H9 (cell line): ENCODE results near the gene FGA. TPM values are rescaled to one million over a fixed set of nuclear protein-coding genes. Genes with fewer than 3 reads are reported as not detected.

Experiments used
- DNase-seq: peaks from one replicate; pipeline ENCODE4 v3.0.0-alpha.2; 2017
- H2AFZ ChIP-seq: one replicate; pipeline ENCODE4 v1.6.1; 2013; ENCODE audit warnings: mild to moderate bottlenecking, low read length, control low read depth, moderate library complexity
- H2AK5ac ChIP-seq: 2 replicates; pipeline ENCODE4 v1.6.1; 2013; ENCODE audit warnings: low read length, control low read depth, mixed read lengths; ENCODE audit not compliant: insufficient read length
- H2BK120ac ChIP-seq: one replicate; pipeline ENCODE4 v1.6.1; 2013; ENCODE audit warnings: low read depth, mild to moderate bottlenecking, low read length, control low read depth, inconsistent platforms; ENCODE audit not compliant: poor library complexity, severe bottlenecking
- H2BK12ac ChIP-seq: 2 replicates; pipeline ENCODE4 v1.6.1; 2013; ENCODE audit warnings: low read length, control low read depth, mixed read lengths, low read depth; ENCODE audit not compliant: insufficient read length
- H2BK15ac ChIP-seq: 2 replicates; pipeline ENCODE4 v1.6.1; 2013; ENCODE audit warnings: low read depth, low read length, control low read depth
- H2BK20ac ChIP-seq: one replicate; pipeline ENCODE4 v1.6.1; 2013; ENCODE audit warnings: low read depth, mild to moderate bottlenecking, low read length, control low read depth, inconsistent platforms; ENCODE audit not compliant: poor library complexity, severe bottlenecking
- H2BK5ac ChIP-seq: 2 replicates; pipeline ENCODE4 v1.6.1; 2013; ENCODE audit warnings: low read length, control low read depth, mixed read lengths; ENCODE audit not compliant: insufficient read length
- H3K14ac ChIP-seq: 2 replicates; pipeline ENCODE4 v1.6.1; 2013; ENCODE audit warnings: low read length, control low read depth; ENCODE audit not compliant: insufficient read depth
- H3K18ac ChIP-seq: 2 replicates; pipeline ENCODE4 v1.6.1; 2013; ENCODE audit warnings: low read depth, mild to moderate bottlenecking, mixed read lengths, low read length, control low read depth; ENCODE audit not compliant: insufficient read length
- H3K23ac ChIP-seq: 2 replicates; pipeline ENCODE4 v1.6.1; 2013; ENCODE audit warnings: low read length, control low read depth, mixed read lengths, low read depth; ENCODE audit not compliant: insufficient read length
- H3K23me2 ChIP-seq: 2 replicates; pipeline ENCODE4 v1.6.1; 2013; ENCODE audit warnings: low read depth, mild to moderate bottlenecking, mixed read lengths, low read length, control low read depth; ENCODE audit not compliant: insufficient read length, poor library complexity, severe bottlenecking
- H3K27ac ChIP-seq: 2 replicates; pipeline ENCODE4 v1.5.1; 2013; ENCODE audit warnings: low read length, control low read depth, mixed read lengths, low read depth; ENCODE audit not compliant: insufficient read length
- H3K27me3 ChIP-seq: 2 replicates; pipeline ENCODE4 v1.6.1; 2013; ENCODE audit warnings: low read length, control low read depth, inconsistent platforms; ENCODE audit not compliant: insufficient read depth
- H3K4ac ChIP-seq: 2 replicates; pipeline ENCODE4 v1.6.1; 2013; ENCODE audit warnings: low read depth, mild to moderate bottlenecking, control low read depth, inconsistent platforms, low read length, moderate library complexity
- H3K4me1 ChIP-seq: 2 replicates; pipeline ENCODE4 v1.6.1; 2013; ENCODE audit warnings: low read length, control low read depth, inconsistent platforms; ENCODE audit not compliant: insufficient read depth
- H3K4me2 ChIP-seq: 2 replicates; pipeline ENCODE4 v1.6.1; 2013; ENCODE audit warnings: low read length, control low read depth, mixed read lengths; ENCODE audit not compliant: insufficient read length, insufficient read depth
- H3K56ac ChIP-seq: 2 replicates; pipeline ENCODE4 v1.6.1; 2013; ENCODE audit warnings: low read depth, mild to moderate bottlenecking, mixed read lengths, low read length, control low read depth; ENCODE audit not compliant: insufficient read length
- H3K79me1 ChIP-seq: 2 replicates; pipeline ENCODE4 v1.6.1; 2013; ENCODE audit warnings: low read depth, mild to moderate bottlenecking, moderate library complexity, low read length, control low read depth, inconsistent platforms; ENCODE audit not compliant: insufficient read depth, poor library complexity, severe bottlenecking
- H3K79me2 ChIP-seq: 2 replicates; pipeline ENCODE4 v1.6.1; 2013; ENCODE audit warnings: low read length, control low read depth, inconsistent platforms; ENCODE audit not compliant: insufficient read depth
- H3K9ac ChIP-seq: 2 replicates; pipeline ENCODE4 v1.6.1; 2013; ENCODE audit warnings: low read length, control low read depth, mixed read lengths; ENCODE audit not compliant: insufficient read length; ENCODE audit errors: extremely low read depth
- H3K9me3 ChIP-seq: one replicate; pipeline ENCODE4 v1.6.1; 2013; ENCODE audit warnings: low read depth, low read length, inconsistent platforms; ENCODE audit not compliant: control insufficient read depth
- H3T11ph ChIP-seq: one replicate; pipeline ENCODE4 v1.6.1; 2013; ENCODE audit warnings: mild to moderate bottlenecking, low read length, control low read depth, inconsistent platforms
- H4K20me1 ChIP-seq: one replicate; pipeline ENCODE4 v1.6.1; 2013; ENCODE audit not compliant: control insufficient read depth, insufficient read length, insufficient read depth
- H4K5ac ChIP-seq: 2 replicates; pipeline ENCODE4 v1.6.1; 2013; ENCODE audit warnings: low read depth, mild to moderate bottlenecking, mixed read lengths, low read length, control low read depth; ENCODE audit not compliant: insufficient read length
- H4K8ac ChIP-seq: replicated peaks from 2 replicates; pipeline ENCODE4 v1.6.1; 2013; ENCODE audit warnings: low read length, control low read depth, mixed read lengths, low read depth; ENCODE audit not compliant: insufficient read length
- H4K91ac ChIP-seq: 2 replicates; pipeline ENCODE4 v1.6.1; 2013; ENCODE audit warnings: low read depth, mild to moderate bottlenecking, moderate library complexity, mixed read lengths, low read length, control low read depth; ENCODE audit not compliant: insufficient read length
- H3K27ac Mint-ChIP-seq, 3 experiments: 2 replicates in 2 of 3; 3 replicates in 1 of 3; pipeline ENCODE4 v1.8.0; 2020 to 2021; ENCODE audit warnings: mixed read lengths in 3 of 3, mild to moderate bottlenecking in 1 of 3, moderate library complexity in 1 of 3
- H3K27me3 Mint-ChIP-seq: 2 replicates; pipeline ENCODE4 v1.8.0; 2021; ENCODE audit warnings: low read depth, mild to moderate bottlenecking, moderate library complexity, mixed read lengths
- H3K36me3 Mint-ChIP-seq, 3 experiments: 2 replicates in 2 of 3; 3 replicates in 1 of 3; pipeline ENCODE4 v1.8.0; 2020 to 2021; ENCODE audit warnings: low read depth in 3 of 3, mixed read lengths in 3 of 3; ENCODE audit not compliant: insufficient read depth in 1 of 3
- H3K4me1 Mint-ChIP-seq, 2 experiments: 2 replicates each; pipeline ENCODE4 v1.8.0; 2020; ENCODE audit warnings: mixed read lengths in 2 of 2
- H3K4me3 Mint-ChIP-seq, 2 experiments: 2 replicates in 1 of 2; 3 replicates in 1 of 2; pipeline ENCODE4 v1.8.0; 2020 to 2021; ENCODE audit warnings: mild to moderate bottlenecking in 2 of 2, mixed read lengths in 2 of 2, moderate library complexity in 1 of 2
- H3K9me3 Mint-ChIP-seq, 2 experiments: 2 replicates in 1 of 2; 3 replicates in 1 of 2; pipeline ENCODE4 v1.8.0; 2020; ENCODE audit warnings: mild to moderate bottlenecking in 2 of 2, mixed read lengths in 2 of 2, moderate library complexity in 1 of 2
- CTCF ChIP-seq: fragments of 200-600 bp; sonication (generic); conservative IDR thresholded peaks from 3 replicates; pipeline ENCODE4 v1.8.0; 2021; ENCODE audit warnings: antibody characterized with exemption, mild to moderate bottlenecking
- WGBS: extraction: QIAGEN DNeasy Blood & Tissue Kit; methylation state at CpG from one replicate; pipeline ENCODE4 v1.1.7; 2013; ENCODE audit warnings: missing lambda C conversion rate, low lambda C conversion rate, mixed read lengths; ENCODE audit not compliant: insufficient read length; ENCODE audit errors: extremely low coverage; 5-methylcytosine and 5-hydroxymethylcytosine counted together
- total RNA-seq: library from RNA; stranded (reverse); gene quantifications from 2 replicates; pipeline ENCODE4 v1.2.1, GENCODE V29; 2021

Gene FGA
- total RNA-seq, 1 experiment from 2014 or later, result not detected

DNA sequence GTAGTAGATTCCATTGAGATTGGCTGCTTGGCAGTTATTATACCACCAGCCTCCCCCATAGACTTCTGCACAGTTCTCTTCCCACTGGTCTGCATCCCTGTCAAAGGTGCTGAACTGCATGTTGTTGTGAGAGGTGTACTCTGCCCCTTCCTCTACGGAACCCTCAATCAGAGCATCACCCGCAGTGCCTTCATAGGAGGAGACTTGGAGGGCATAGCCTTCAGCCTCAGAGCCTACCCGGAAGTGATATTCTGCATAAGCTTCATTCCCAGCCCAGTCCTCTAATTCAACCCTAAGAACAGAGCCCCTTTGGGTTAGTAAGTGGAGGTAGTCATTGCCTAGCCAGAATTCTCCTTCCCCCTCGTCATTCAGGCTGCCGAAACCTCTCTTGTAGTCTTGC lies 6.3 kb downstream of the FGA start:
- Mint-ChIP-seq H3K27me3 (no peaks in the 10 kb centered on the region), H3K9me3 (no peaks in the 10 kb centered on the region), H3K27ac (no peak overlapping the region), H3K36me3 (no peaks in the 10 kb centered on the region), H3K4me3 (no peak overlapping the region), H3K4me1 (peaks cover under 1% of the 10 kb centered on the region in 2 experiments; a peak in 3 of 4 replicates)
- Histone ChIP-seq H2AK5ac (no peak overlapping the region), H4K91ac (no peak overlapping the region), H4K20me1 (no peaks in the 10 kb centered on the region), H3T11ph (no peak overlapping the region), H3K4me1 (no peaks in the 10 kb centered on the region), H3K56ac (no peak overlapping the region), H2AFZ (no peak overlapping the region), H3K23ac (no peak overlapping the region), H3K14ac (no peak overlapping the region), H3K27me3 (no peaks in the 10 kb centered on the region), H4K5ac (no peak overlapping the region), H3K79me1 (no peaks in the 10 kb centered on the region), H2BK12ac (no peak overlapping the region), H3K9me3 (no peaks in the 10 kb centered on the region), H3K4me2 (no peak overlapping the region), H3K9ac (no peak overlapping the region), H2BK5ac (no peak overlapping the region), H2BK15ac (no peak overlapping the region), H3K27ac (no peak overlapping the region), H2BK120ac (no peak overlapping the region), H3K18ac (no peak overlapping the region), H3K4ac (no peak overlapping the region), H3K23me2 (no peaks in the 10 kb centered on the region), H2BK20ac (no peak overlapping the region), H4K8ac (no peak overlapping the region), H3K79me2 (no peaks in the 10 kb centered on the region)
- TF ChIP-seq CTCF, result no peak
- no CpG with 5 or more reads among the region's 5 CpGs for WGBS
- no peak for DNase-seq
